Progenitor cell of endocrine pancreas (in vitro differentiated cells): ENCODE data around the gene PKP3. TPM values are rescaled to one million over a fixed set of nuclear protein-coding genes. Genes with fewer than 3 reads are reported as not detected.

Source experiments
- DNase-seq: peaks from one replicate; pipeline ENCODE4 v3.0.0; 2021; ENCODE audit warnings: low spot score; ENCODE audit not compliant: unreplicated experiment
- H3K27ac Mint-ChIP-seq: 2 replicates; pipeline ENCODE4 v1.8.0; 2021; ENCODE audit warnings: mild to moderate bottlenecking, moderate library complexity, mixed read lengths
- H3K27me3 Mint-ChIP-seq: 2 replicates; pipeline ENCODE4 v1.8.0; 2021; ENCODE audit warnings: mixed read lengths
- H3K36me3 Mint-ChIP-seq: 2 replicates; pipeline ENCODE4 v1.8.0; 2022; ENCODE audit warnings: mixed read lengths; ENCODE audit not compliant: insufficient read depth
- H3K4me1 Mint-ChIP-seq: 2 replicates; pipeline ENCODE4 v1.8.0; 2021; ENCODE audit warnings: low read depth, mixed read lengths
- H3K4me3 Mint-ChIP-seq: 2 replicates; pipeline ENCODE4 v1.8.0; 2021; ENCODE audit warnings: low read depth, mild to moderate bottlenecking, moderate library complexity, mixed read lengths
- H3K9me3 Mint-ChIP-seq: 2 replicates; pipeline ENCODE4 v1.8.0; 2021; ENCODE audit warnings: low read depth, mixed read lengths
- total RNA-seq: library from RNA; stranded (reverse); gene quantifications from 2 replicates; pipeline ENCODE4 v1.2.1, GENCODE V29; 2021
- TF ChIP-seq, protein P1 (sequence below): fragments of 200-600 bp; sonication (generic); IDR thresholded peaks from one replicate; pipeline ENCODE4 v1.5.0; 2021; ENCODE audit warnings: antibody characterized with exemption, mild to moderate bottlenecking; ENCODE audit not compliant: unreplicated experiment

The PKP3 gene
- total RNA-seq, 1 donor from 2014 or later: 55.9 TPM

DNA sequence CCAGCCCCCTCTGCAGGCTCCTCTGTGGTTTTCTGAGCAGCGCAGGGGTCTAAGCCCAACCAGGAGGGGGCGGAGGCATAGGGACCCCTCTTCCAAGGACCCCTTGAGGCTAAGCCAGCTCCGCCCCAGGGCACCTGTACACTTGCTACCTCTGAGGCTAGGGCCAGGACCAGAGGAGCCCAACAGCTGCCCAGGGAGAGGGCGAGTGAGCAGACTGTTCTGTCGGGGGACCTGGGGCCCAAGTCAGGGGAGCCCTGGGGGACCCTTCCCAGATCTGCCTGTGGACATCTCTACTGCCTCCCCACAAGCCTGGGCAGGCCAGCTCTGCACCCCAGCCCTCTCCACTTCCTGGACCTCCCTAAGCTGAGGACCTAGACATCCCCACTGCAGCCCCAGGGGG is 23.0 kb upstream of the PKP3 start:
- peaks cover 10% of the 10 kb centered on the region for H3K4me1 Mint-ChIP-seq
- peak overlapping the region; percentile 76 for H3K27ac Mint-ChIP-seq
- H3K36me3 Mint-ChIP-seq: peaks cover 16% of the 10 kb centered on the region
- TF ChIP-seq, protein P1, sequence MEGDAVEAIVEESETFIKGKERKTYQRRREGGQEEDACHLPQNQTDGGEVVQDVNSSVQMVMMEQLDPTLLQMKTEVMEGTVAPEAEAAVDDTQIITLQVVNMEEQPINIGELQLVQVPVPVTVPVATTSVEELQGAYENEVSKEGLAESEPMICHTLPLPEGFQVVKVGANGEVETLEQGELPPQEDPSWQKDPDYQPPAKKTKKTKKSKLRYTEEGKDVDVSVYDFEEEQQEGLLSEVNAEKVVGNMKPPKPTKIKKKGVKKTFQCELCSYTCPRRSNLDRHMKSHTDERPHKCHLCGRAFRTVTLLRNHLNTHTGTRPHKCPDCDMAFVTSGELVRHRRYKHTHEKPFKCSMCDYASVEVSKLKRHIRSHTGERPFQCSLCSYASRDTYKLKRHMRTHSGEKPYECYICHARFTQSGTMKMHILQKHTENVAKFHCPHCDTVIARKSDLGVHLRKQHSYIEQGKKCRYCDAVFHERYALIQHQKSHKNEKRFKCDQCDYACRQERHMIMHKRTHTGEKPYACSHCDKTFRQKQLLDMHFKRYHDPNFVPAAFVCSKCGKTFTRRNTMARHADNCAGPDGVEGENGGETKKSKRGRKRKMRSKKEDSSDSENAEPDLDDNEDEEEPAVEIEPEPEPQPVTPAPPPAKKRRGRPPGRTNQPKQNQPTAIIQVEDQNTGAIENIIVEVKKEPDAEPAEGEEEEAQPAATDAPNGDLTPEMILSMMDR: no peak
- H3K27me3 Mint-ChIP-seq: peaks cover 10% of the 10 kb centered on the region
- DNase-seq: no peak
- no peaks in the 10 kb centered on the region for H3K9me3 Mint-ChIP-seq
- peak overlapping the region; percentile 87 for H3K4me3 Mint-ChIP-seq

DNA sequence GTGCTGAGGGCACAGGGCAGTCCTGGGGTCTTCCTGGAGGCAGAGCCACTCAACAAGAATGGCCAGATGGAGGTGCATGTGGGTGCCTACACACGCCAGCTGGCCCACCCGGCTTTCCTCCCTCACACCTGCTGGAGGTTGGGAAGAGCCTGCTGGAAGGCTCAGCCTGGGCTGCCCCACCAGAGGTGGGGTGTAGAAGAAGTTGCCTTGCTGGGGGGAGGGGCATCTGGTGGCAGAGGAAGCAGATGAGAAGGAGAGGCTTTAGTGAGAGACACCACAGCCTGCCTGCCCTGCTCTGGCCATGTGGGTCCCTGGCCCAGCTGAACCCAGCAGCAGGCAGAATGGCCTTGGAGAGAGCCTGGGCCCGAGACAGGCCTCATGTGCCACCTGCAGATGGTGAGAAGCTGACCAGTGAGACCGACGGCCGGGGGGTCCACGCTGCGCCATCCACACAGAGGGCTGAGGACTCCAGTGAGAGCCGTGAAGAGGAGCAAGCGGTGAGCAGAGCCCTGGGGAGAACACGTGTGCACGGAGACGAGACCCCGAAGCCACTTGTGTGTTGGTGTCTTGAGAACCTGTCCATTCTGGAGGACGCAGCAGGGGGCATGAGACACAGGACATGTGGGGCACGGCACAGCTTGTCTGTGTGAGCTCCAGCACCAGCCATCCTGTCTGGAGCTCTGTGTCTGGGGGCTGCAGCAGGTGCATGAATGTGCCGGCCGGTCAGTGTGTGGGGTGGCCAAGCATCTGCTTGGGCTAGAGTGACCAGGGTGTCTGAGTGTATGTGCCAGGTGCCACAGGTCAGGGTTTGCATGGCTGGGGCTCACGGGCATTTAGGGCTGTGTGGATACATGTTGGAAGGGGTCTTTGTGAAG is 22.1 kb upstream of the PKP3 start:
- Mint-ChIP-seq H3K27ac (peak overlapping the region; percentile 76), H3K4me3 (peak overlapping the region; percentile 61), H3K9me3 (no peaks in the 10 kb centered on the region), H3K27me3 (peaks cover 6% of the 10 kb centered on the region), H3K36me3 (peaks cover 16% of the 10 kb centered on the region), H3K4me1 (peaks cover 10% of the 10 kb centered on the region)
- TF ChIP-seq, protein P1: no peak
- DNase-seq: no peak

DNA sequence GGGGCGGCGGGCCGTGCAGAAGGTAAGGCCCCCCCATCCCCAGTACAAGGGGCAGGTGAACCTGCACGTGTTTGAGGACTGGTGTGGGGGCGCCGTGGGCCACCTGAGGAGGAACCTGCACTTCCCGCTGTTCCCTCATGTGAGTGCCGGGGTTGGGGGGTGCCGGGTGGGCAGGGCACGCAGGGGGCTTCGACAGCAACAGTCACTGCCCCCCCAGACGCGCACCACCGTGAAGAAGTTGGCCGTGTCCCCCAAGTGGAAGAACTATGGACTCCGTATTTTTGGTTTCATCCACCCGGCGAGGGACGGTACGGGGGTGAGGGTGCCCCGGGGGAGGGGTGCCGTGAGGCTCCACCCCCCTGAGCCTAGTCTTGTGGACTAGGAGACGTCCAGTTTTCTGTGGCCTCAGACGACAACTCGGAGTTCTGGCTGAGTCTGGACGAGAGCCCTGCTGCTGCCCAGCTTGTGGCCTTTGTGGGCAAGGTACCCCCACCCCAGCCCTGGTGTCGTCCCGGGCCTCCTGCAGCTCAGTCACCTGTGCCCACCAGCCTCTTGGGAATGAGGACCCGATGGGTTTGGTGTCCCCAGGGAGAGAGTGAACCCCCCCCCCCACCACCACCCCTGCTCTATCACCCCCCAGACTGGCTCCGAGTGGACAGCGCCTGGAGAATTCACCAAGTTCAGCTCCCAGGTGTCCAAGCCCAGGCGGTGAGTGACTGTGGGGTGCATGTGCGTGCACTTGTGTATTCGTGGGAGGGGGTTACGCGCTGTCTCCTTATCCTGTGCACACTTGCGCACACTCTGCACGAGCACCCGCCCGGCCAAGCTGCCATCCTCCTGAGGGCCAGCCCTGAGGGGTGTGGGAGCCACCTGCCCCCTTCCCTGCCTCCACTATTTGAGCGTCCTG is 20.9 kb upstream of the PKP3 start:
- Mint-ChIP-seq H3K27ac (no peak overlapping the region), H3K9me3 (no peaks in the 10 kb centered on the region), H3K4me3 (no peak overlapping the region), H3K4me1 (peaks cover 10% of the 10 kb centered on the region), H3K36me3 (peaks cover 19% of the 10 kb centered on the region), H3K27me3 (no peaks in the 10 kb centered on the region)
- TF ChIP-seq, protein P1: no peak
- DNase-seq: no peak

DNA sequence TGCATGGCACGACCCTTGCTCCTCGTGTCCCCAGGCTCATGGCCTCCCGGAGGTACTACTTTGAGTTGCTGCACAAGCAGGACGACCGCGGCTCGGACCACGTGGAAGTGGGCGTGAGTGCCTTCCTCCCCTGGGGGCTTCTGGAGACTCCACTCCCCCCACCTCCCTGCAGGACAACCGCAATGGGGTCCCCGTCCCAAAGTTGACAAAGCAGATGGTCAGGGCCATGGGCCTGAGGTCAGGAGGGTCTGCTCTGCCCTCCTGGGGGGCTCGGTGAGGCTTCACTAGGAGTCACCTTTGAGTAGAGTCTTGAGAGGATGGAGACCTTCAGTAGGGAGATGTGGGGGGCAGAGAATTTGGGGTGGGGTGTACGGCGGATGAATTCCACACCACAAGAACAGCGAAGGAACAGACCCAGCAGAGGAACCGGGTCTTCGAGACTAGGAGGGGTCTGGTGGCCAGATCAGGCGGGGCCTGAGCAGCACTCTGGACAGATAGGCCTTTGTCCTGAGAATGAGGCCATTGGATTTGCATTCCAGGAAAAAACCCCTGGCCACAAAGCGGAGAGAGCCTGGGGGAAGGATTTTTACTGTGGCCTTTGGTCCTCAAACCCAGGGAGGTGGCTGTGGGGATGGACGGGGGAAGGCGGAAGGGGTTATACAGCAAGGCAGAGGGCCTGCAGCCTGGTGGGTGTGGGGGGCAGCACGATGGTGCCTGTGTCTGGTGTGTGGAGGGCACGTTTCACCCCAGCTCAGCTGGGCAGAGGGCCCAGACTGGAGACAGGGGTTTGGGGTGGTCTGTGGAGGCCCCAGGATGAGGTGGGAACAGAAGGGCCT is 20.1 kb upstream of the PKP3 start:
- Mint-ChIP-seq H3K36me3 (peaks cover 28% of the 10 kb centered on the region), H3K27me3 (no peaks in the 10 kb centered on the region), H3K9me3 (no peaks in the 10 kb centered on the region), H3K27ac (peak overlapping the region; percentile 85), H3K4me3 (no peak overlapping the region), H3K4me1 (peaks cover 9% of the 10 kb centered on the region)
- TF ChIP-seq, protein P1: no peak
- DNase-seq: no peak
